A172 (cell line): ENCODE measurements around the gene SORCS2. TPM values are rescaled to one million over a fixed set of nuclear protein-coding genes. Genes with fewer than 3 reads are reported as not detected.

Source experiments
- DNase-seq: peaks from one replicate; pipeline ENCODE4 v3.0.0-alpha.2; 2015; ENCODE audit warnings: low spot score
- total RNA-seq: library from RNA; depleted of rRNA; stranded (reverse); fragments of >200 nt; shearing (Covaris generic); gene quantifications from 2 replicates; pipeline ENCODE4 v1.2.3, GENCODE V29; 2014

SORCS2 gene
- total RNA-seq, 1 experiment from 2014 or later, result 0.78 TPM

DNA sequence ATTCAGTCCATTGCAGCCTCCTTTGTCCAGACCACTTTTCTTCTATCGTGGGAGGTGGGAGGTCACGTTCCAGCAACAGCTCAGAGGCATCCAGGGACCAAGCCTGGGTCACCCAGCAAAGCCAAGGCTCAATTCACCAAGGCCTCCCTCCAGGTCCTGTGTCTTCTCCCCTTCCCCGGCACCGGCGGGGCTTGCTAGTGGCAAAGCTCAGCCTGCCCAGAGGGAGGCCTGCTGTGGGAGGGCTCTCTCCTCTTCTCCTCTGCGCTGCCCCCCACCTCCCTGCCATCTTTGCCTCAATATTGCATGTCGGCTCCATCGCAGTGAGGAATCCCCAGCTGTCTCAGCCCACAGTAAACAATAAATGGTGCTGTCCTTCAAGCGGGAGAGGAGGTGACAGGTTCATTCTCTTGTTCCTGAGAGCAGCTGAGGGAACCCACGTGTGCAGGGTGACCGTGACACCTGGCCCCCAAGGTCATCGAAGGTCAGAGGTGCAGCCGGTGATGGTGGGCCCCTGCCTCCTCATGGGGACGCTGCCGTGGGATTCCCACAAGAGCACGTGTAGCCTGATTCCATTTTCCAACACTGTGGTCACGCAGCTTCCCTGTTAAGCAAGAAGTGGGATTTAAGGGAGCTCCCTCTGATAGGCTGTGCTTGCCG lies 353.9 kb downstream of the SORCS2 start:
- no peak for DNase-seq

DNA sequence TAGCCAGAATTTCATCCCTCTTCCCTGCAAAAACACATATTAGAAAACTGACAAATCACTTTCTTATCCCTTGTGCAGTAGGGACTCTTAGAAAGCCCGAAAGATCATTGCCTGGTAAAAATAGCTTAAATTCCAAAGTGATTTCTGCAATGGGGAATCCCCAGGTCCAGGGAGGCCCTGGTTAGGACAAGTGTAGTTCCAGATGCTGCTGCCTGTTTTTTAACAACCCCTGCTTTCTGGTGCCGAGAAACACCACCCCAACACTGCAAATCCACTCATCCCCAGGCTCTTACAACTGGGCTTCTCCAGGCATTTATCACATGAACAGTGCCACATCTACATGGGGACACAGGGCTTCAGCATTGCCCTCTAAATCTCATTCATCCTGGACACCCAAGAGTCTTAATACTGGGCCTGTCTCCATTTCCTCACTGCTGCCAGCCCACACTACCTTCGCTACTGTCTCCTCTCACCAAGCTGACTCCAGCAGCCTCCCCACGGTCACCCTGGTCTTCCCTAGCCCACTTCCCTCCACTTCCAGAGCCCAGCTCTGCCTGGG lies 354.6 kb downstream of the SORCS2 start:
- DNase-seq, result peak; percentile 68

GRCh38 chr4:7547368-7548040 lies 355.2 kb downstream of the SORCS2 start:
- no peak for DNase-seq

GRCh38 chr4:7549866-7550265 lies 357.5 kb downstream of the SORCS2 start:
- no peak for DNase-seq

DNA sequence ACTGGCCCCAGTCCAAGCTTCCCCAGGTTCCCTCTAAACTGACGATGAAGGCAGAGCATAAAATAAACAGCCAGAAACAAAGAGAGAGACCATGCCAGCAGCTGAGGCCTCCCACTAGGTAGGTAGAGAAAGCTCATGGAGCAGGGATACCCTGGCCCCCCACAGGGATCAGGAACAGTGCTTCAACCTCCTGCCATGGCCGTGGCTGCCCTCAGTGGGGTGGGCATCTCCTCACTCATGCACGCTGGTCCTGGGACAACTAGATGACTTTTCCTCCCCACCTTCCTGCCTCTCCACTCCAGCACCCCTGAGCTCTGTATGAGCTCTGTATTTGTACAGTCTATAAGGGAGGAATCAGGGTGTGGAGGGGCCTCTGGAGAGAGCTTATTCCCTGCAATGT lies 360.1 kb downstream of the SORCS2 start:
- no peak for DNase-seq

- no peak for DNase-seq
Measured at GRCh38 chr4:7553280-7553679, 360.9 kb downstream of the SORCS2 start.

GRCh38 chr4:7554905-7555304 lies 362.6 kb downstream of the SORCS2 start:
- DNase-seq, result no peak

DNA sequence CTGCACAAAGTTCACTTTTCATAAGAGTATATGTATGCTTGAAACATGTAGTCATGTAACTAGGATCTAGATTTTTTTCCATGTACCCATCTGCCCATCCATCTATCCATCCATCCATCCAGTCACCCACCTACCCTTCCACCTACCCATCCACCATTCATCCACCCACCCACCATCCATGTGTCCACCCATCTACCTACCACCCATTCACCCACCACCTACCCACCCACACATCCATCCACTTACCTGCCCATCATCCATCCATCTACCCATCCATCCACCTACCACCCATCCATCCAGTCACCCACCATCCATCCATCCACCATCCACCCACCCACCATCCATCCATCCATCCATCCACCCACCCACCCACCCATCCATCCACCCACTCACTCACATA lies 364.2 kb downstream of the SORCS2 start:
- DNase-seq, result no peak

DNA sequence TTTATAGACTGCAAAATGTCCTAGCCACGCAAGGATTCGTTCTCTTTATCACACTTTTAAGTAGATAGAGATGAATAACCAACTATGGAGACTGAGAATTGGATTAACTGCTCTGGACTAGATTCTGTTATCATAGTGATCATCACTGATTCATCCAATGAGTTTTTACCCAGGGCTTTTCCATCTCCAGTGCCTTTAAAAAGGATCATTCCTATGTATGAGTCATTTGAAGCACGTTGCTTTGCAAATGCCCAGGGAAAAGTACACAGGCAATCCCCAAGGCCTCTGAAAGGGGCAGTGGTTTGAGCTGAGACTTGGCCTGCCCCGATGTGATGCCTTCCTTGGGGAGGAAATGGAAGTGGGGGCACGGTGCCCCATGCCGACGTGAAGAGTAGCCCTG lies 365.1 kb downstream of the SORCS2 start:
- DNase-seq, result peak; percentile 95

GRCh38 chr4:7558436-7558835 lies 366.1 kb downstream of the SORCS2 start:
- no peak for DNase-seq

DNA sequence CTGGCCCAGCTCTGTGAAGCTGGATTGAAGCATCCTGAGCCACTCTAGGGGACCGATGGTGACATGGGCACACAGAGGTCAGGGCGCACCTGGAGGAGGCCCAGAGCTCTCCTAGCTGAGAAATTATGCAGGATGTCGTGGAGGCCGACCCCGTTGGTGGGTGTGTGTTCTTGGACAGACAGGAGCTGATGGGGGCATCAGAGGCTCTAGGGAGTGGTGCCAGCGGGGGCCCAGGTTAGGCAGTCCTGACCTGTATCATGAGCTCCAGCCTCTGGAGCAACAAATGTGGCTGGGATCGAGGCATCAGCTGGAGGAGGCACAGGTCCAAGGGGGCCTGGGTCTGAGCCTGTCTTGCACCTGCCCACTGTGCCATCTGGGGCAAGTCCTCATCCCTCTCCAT lies 367.0 kb downstream of the SORCS2 start:
- no peak for DNase-seq

- no peak for DNase-seq
Measured at GRCh38 chr4:7559741-7560395, 367.5 kb downstream of the SORCS2 start.

DNA sequence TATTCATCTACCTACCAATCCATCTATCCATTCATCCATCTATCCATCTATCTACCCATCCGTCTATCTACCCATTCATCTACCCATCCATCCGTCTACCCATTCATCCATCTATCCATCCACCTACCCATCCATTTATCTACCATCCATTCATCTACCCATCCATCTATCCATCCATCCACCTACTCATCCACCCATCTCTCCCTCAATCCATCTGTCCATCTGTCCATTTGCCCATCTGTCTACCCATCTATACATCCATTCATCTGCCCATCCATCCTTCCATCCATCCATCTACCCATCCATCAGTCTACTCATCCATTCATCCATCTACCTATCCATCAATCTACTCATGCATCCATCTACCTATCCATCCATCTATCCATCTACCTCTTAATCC lies 369.2 kb downstream of the SORCS2 start:
- DNase-seq, result no peak

DNA sequence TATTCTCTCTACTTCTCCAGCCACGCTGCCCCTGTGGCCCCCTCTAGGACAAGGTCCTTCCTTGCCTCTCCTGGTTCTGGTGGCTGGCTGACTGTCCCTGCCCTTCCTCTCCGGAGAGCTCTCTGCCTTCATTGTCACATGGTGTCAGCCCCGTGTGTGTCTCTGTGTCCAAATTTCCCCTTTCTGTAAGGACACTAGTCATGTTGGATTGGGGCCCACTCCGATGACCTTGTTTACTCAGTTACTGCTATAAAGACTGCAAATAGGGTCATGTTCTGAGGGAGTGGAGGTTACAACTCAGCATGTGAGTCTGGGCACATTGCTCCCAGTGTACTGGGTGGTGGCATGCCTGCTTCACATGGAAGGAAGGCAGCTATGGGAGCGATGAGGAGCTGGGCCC lies 371.9 kb downstream of the SORCS2 start:
- no peak for DNase-seq

DNA sequence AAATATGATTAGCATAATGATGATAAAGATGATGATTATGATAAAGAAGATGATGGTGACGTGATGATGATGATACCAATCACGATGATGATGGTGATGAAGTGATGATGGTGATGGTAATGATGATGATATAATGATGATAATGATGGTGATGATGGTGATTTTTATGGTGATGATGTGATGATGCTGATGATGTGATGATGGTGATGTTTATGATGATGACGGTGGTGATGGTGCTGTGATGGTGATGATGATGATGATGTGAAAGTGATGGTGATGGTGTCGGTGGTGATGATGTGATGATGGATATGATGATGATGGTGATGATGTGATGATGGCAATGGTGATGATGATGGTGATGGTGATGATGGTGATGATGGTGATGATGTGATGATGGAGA lies 373.1 kb downstream of the SORCS2 start:
- no peak for DNase-seq

DNA sequence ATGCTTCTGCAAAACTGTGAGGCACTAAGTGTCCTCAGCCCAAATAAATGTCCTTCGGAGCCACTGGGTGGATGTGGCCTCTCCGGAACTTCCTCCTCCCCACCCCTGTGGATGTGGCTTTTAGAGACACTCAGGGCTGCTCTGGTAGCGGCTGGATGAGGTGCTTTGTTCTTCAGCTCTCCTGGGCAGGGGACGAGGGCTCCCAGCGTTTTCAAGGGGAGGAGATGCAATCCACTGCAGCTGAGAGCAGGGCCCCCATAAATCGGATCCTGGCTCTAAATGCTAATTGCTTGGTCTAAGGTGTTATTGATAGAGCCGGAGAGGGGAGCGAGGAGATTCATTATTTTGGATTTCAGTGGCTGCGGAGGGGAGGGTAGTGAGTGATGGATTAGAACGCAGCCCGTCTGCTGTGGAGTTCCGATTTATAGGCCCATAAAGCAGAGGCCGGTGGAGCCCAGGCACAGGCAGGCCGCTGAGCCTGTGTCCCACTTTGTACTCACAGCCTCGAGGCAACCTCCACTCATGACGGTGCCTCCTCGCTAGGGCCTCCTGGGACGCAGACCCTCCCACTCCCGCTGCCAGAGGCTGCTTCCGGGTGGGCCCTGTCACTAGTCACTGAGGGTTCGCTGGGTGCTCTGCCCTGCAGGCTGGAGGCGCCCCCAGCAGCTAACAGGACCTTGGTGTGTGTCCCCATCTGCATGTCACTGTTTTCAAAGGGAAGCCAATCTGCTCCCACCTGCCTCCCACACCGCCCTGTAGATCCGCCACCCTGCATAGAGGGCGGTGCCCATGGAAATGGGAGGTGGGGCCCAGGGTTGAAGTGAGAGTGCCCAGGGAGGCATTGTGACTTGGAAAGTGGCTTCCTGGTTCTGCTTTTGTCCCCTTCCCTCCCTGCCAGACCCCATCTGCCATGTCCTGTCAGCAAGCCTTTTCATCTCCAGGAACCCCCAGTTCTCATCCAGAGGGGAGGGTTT lies 377.8 kb downstream of the SORCS2 start:
- no peak for DNase-seq

DNA sequence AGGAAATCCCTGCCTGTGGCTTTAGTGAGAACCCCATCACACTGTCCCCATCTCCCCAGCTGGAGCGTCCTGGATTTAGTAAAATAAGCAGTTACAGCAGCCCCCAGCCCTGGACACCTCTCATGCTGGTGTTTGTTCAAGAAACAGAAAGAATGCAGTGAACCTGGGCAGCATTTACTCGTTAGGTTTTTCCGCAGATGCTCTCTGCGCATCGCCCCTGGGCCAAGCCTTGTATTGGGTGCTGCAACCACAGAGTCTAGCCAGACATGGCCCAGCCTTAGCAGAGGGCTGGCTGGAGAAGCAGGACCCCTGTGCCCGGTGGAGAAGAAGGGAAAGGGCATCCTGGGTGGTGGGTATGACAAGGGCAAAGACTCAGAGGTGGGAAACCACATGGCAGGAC lies 378.7 kb downstream of the SORCS2 start:
- DNase-seq, result no peak

- no peak for DNase-seq
Measured at GRCh38 chr4:7571701-7572100, 379.4 kb downstream of the SORCS2 start.

- no peak for DNase-seq
Measured at GRCh38 chr4:7572894-7573293, 380.6 kb downstream of the SORCS2 start.

GRCh38 chr4:7573576-7574091 lies 381.3 kb downstream of the SORCS2 start:
- DNase-seq, result no peak

- DNase-seq, result no peak
Measured at GRCh38 chr4:7574287-7575014, 382.1 kb downstream of the SORCS2 start.
